Pancreas (tissue), 10 donors: ENCODE results near the gene TAAR9. TPM values are rescaled to one million over a fixed set of nuclear protein-coding genes. Genes with fewer than 3 reads are reported as not detected.

Experiments
- ATAC-seq, 4 donors: fragments of 200-7000 bp; cut with Tn5 transposase; one replicate each; pipeline versions ENCODE4 v1.8.0 to v1.9.1; 2020; ENCODE audit warnings: mild to moderate bottlenecking in 4 of 4, moderate library complexity in 4 of 4
- DNase-seq, 6 donors: peaks; one replicate each; pipeline ENCODE4 v3.0.0-alpha.2; 2020
- FAIRE-seq: peaks from 2 replicates; lab custom pipeline; 2012; peaks lifted over from hg19 to GRCh38; lab: Jason Lieb, UNC
- H3K27ac ChIP-seq, 4 donors: fragments of 200-600 bp; sonication (generic); 1 replicate in 3 of 4; 2 replicates in 1 of 4; pipeline versions ENCODE4 v1.5.0 to v1.8.0; 2020
- H3K27me3 ChIP-seq, 4 donors: fragments of 200-600 bp; one replicate each; pipeline ENCODE4 v1.8.0; 2021
- H3K36me3 ChIP-seq, 3 donors: fragments of 200-600 bp; sonication (generic) in 1 of 3; one replicate each; pipeline versions ENCODE4 v1.5.0 to v1.8.0; 2020 to 2021
- H3K4me1 ChIP-seq, 3 donors: fragments of 200-600 bp; one replicate each; pipeline ENCODE4 v1.8.0; 2021
- H3K4me3 ChIP-seq, 4 donors: fragments of 200-600 bp; sonication (generic) in 2 of 4; one replicate each; pipeline versions ENCODE4 v1.5.0 to v1.8.0; 2020 to 2021
- H3K9me3 ChIP-seq, 4 donors: fragments of 200-600 bp; one replicate each; pipeline ENCODE4 v1.8.0; 2021
- WGBS, 2 donors: extraction: QIAGEN DNeasy Blood & Tissue Kit; methylation state at CpG; one replicate each; pipeline ENCODE4 v1.1.7; 2013; 5-methylcytosine and 5-hydroxymethylcytosine counted together
- intact Hi-C, 3 donors: fragments of 100-400 bp; cut with DNase I; formaldehyde crosslinking; loops; one replicate each; pipeline versions ENCODE4 v1.11.1 to v1.14.2; 2022
- polyA plus RNA-seq, 2 donors: library from polyadenylated mRNA; stranded (reverse); fragments of 200-250 nt; gene quantifications; one replicate each; pipeline ENCODE4 v1.2.3, GENCODE V29; 2013
- total RNA-seq, 6 donors: library from RNA; stranded (reverse); fragmentation: NEBNext Ultra II Directional in 4 of 6; extraction: Animal tissue kit (Norgen Biotek cat#: 25700) in 4 of 6; gene quantifications; one replicate each; pipeline versions ENCODE4 v1.2.1 to v1.2.4, GENCODE V29; 2021 to 2023
- TF ChIP-seq, protein P1 (sequence below), 4 donors: fragments of 200-600 bp; sonication (generic) in 3 of 4; IDR thresholded peaks; one replicate each; pipeline versions ENCODE4 v1.5.0 to v1.8.0; 2021; ENCODE audit warnings: antibody characterized with exemption in 4 of 4
- donor health status: healthy with polysubstance abuse.
- donor health status: DM: no; HTN: no; CAD: no; lungs with moderate emphysema.
- donor health status: DM: no; HTN: no; CAD: no.
- donor health status: control.
- donor health status: control.
- donor health status: Bipolar disorder and iron deficiency.
- donor health status: DM: yes; HTN: yes; CAD: no.
- donor health status: DM: no; HTN: no; CAD: no.
- donor health status: DM: no; HTN: no; CAD: no.
- donor health status: DM: yes; HTN: yes; CAD: no.

TAAR9 gene
- total and polyA plus RNA-seq, 8 donors, result not detected

- H3K27me3 ChIP-seq, result no peaks in the 10 kb centered on the region
- no peak overlapping the region for H3K4me3 ChIP-seq
- DNase-seq, result no peak
- TF ChIP-seq, protein P1, sequence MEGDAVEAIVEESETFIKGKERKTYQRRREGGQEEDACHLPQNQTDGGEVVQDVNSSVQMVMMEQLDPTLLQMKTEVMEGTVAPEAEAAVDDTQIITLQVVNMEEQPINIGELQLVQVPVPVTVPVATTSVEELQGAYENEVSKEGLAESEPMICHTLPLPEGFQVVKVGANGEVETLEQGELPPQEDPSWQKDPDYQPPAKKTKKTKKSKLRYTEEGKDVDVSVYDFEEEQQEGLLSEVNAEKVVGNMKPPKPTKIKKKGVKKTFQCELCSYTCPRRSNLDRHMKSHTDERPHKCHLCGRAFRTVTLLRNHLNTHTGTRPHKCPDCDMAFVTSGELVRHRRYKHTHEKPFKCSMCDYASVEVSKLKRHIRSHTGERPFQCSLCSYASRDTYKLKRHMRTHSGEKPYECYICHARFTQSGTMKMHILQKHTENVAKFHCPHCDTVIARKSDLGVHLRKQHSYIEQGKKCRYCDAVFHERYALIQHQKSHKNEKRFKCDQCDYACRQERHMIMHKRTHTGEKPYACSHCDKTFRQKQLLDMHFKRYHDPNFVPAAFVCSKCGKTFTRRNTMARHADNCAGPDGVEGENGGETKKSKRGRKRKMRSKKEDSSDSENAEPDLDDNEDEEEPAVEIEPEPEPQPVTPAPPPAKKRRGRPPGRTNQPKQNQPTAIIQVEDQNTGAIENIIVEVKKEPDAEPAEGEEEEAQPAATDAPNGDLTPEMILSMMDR (IDR thresholded peaks at IDR 0.05), result no peak
- no peaks in the 10 kb centered on the region for H3K9me3 ChIP-seq
- 48 to 79% methylated on average over 2 of the region's 2 CpGs for whole genome bisulfite sequencing, 2 donors
- no peaks in the 10 kb centered on the region for H3K4me1 ChIP-seq
- FAIRE-seq, result no peak
- no peak for ATAC-seq
- intact Hi-C loops, result no loop called here
- no peak overlapping the region for H3K27ac ChIP-seq
- no peaks in the 10 kb centered on the region for H3K36me3 ChIP-seq
Observed at GRCh38 chr6:132520953-132521352, 17.1 kb upstream of the TAAR9 start.

DNA sequence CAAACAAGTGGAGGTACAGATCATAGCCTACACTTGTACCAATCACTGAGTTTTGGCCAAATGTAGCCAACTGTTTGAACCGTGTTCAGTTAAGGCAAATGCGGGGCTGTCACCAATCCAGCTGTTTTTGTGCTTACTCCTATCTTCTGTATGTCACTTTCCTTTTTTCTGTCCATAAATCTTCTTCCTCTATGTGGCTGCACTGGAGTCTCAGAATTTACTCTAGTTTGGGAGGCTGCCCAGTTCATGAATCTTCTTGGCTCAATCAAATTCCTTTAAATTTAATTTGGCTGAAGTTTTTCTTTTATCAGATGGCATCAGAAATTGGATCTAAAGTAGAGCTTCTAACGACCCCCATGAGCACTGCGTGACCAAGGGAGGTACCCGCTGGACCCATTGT, 13.4 kb upstream of the TAAR9 start:
- TF ChIP-seq, protein P1 (IDR thresholded peaks at IDR 0.05), result no peak
- no peak for FAIRE-seq
- peaks cover 0 to 2% (median 0%) of the 10 kb centered on the region in 4 donors for H3K27me3 ChIP-seq
- DNase-seq, result no peak
- no peak for ATAC-seq
- no peaks in the 10 kb centered on the region for H3K4me1 ChIP-seq
- H3K27ac ChIP-seq, result no peak overlapping the region
- intact Hi-C loops, result no loop called here
- 80 to 85% methylated on average over 5 of the region's 5 CpGs for WGBS, 2 donors
- H3K4me3 ChIP-seq, result no peak overlapping the region
- no peaks in the 10 kb centered on the region for H3K9me3 ChIP-seq
- H3K36me3 ChIP-seq, result no peaks in the 10 kb centered on the region

DNA sequence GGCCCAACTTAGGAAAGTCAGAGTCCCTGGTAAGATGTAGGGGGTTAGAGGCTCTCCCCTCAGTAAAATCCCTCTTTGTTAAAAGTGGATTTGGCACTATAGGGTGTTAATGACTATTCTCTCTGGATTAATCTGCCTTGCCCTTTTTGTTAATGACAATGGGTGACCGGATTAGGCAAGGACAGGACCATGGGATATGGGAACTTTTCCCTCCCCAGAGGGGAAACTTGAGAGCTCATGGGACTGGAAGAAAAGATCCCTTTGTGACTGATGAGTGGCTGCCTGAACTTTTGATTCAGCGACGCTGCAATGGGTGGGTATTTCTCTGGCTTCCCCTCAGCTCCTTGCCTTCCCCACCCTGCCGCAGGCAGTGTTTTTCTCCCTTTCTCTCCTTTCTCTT, 12.2 kb upstream of the TAAR9 start:
- H3K27me3 ChIP-seq, result peaks cover 0 to 7% (median 0%) of the 10 kb centered on the region in 4 donors
- H3K9me3 ChIP-seq, result no peaks in the 10 kb centered on the region
- H3K36me3 ChIP-seq, result no peaks in the 10 kb centered on the region
- no peaks in the 10 kb centered on the region for H3K4me1 ChIP-seq
- FAIRE-seq (no peak), DNase-seq (no peak), ATAC-seq (no peak)
- 82 to 84% methylated on average over 4 of the region's 4 CpGs for WGBS, 2 donors
- no peak overlapping the region for H3K4me3 ChIP-seq
- TF ChIP-seq, protein P1 (IDR thresholded peaks at IDR 0.05), result no peak
- H3K27ac ChIP-seq, result no peak overlapping the region
- intact Hi-C loops, result no loop called here

DNA sequence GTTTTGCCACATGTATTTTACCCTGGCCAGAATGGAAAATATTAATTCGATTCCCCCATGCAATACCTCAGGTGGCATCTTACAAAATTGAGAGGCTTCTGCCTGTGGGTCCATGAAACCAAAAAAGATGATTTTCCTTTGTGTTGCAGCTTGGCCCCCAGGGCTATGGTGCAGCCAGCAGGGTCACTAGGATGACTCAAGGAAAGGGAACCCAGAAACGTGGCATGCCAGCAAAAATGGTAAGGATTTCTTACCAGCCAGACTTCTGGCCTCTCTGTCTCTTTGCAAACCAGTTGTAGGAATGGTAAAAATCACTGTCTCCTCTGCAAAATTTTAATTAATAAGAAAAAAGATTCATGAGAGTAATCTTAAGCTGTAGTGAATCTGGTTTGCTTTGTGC, 11.6 kb upstream of the TAAR9 start:
- Histone ChIP-seq H3K27me3 (peaks cover 0 to 7% (median 0%) of the 10 kb centered on the region in 4 donors), H3K4me1 (no peaks in the 10 kb centered on the region), H3K36me3 (no peaks in the 10 kb centered on the region), H3K4me3 (no peak overlapping the region), H3K27ac (no peak overlapping the region), H3K9me3 (no peaks in the 10 kb centered on the region)
- DNase-seq, result no peak
- TF ChIP-seq, protein P1 (IDR thresholded peaks at IDR 0.05), result no peak
- WGBS, 2 donors, result 41% methylated on average over 2 of the region's 2 CpGs
- ATAC-seq, result no peak
- intact Hi-C loops, result no loop called here
- FAIRE-seq, result no peak

DNA sequence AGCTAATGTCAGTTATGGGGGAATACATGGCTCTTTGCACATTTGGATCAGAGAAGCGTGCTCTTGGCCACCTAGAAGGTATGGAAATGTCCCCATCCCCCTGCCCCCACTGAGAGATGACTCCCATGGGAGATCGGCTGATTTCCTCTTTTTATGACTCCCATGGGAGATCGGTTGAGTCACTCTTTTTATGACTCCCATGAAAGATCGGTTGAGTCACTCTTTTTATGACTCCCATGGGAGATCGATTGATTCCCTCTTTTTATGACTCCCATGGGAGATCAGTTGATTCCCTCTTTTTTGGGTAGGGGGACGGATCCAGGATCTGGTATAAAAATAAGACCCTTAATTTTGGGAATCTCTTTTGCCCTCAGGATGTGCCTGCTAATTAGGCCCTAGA, 10.3 kb upstream of the TAAR9 start:
- H3K4me3 ChIP-seq, result no peak overlapping the region
- H3K27ac ChIP-seq, result no peak overlapping the region
- TF ChIP-seq, protein P1 (IDR thresholded peaks at IDR 0.05), result no peak
- 73 to 76% methylated on average over 6 of the region's 6 CpGs for WGBS, 2 donors
- H3K27me3 ChIP-seq, result peaks cover 0 to 7% (median 0%) of the 10 kb centered on the region in 4 donors
- DNase-seq (no peak), ATAC-seq (no peak), FAIRE-seq (no peak)
- H3K36me3 ChIP-seq, result no peaks in the 10 kb centered on the region
- intact Hi-C loops, result no loop called here
- H3K9me3 ChIP-seq, result no peaks in the 10 kb centered on the region
- no peaks in the 10 kb centered on the region for H3K4me1 ChIP-seq
